K562 treated with DMSO at 1 percent for 12 hours (cell line): ENCODE measurements around the gene C11orf91. TPM values are rescaled to one million over a fixed set of nuclear protein-coding genes. Genes with fewer than 3 reads are reported as not detected.

ENCODE experiments used
- total RNA-seq: library from RNA; unstranded; fragments of 300-600 nt; gene quantifications from 2 replicates; pipeline ENCODE4 v1.2.3, GENCODE V29; 2022; ENCODE audit not compliant: insufficient read depth

The C11orf91 gene, protein sequence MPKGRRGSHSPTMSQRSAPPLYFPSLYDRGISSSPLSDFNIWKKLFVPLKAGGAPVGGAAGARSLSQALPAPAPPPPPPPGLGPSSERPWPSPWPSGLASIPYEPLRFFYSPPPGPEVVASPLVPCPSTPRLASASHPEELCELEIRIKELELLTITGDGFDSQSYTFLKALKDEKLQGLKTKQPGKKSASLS
- total RNA-seq: not detected in 2 replicates

DNA sequence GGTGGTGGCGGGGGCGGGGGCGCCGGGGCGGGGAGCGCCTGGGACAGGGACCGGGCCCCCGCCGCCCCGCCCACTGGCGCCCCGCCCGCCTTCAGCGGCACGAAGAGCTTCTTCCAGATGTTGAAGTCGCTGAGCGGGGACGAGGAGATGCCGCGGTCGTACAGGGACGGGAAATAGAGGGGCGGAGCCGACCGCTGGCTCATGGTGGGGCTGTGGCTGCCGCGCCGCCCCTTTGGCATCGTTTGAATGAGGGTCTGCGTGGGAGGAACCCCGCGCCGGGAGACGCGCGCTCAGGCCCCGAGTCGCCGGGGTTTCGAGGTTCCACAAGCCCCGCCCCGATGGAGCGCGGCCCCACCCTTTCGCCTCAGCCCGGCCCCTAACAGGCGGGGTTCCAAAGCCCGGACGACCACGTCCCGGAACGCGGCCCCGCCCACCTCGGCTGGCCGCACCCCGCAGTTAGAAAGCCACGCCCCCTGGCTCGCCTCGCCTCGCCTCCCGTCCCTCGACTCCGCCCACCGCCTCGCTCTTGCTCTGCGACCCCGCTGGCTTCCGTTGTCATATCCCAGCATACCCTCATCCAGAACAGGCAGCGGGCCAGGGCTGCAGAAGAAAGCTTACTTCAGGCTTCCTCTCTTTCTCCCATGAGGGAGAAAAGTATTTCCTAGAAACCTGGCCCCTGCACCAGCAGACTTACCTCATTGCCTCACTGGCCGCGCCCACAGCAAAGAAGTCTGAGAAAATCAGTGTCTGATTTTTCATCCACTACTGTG is at the start of gene C11orf91:
Gene C11orf91, minus strand, starts transcription at position 325 of the 770 bp plus-strand sequence. Its CDS starts 86 bp downstream, at position 239.

DNA sequence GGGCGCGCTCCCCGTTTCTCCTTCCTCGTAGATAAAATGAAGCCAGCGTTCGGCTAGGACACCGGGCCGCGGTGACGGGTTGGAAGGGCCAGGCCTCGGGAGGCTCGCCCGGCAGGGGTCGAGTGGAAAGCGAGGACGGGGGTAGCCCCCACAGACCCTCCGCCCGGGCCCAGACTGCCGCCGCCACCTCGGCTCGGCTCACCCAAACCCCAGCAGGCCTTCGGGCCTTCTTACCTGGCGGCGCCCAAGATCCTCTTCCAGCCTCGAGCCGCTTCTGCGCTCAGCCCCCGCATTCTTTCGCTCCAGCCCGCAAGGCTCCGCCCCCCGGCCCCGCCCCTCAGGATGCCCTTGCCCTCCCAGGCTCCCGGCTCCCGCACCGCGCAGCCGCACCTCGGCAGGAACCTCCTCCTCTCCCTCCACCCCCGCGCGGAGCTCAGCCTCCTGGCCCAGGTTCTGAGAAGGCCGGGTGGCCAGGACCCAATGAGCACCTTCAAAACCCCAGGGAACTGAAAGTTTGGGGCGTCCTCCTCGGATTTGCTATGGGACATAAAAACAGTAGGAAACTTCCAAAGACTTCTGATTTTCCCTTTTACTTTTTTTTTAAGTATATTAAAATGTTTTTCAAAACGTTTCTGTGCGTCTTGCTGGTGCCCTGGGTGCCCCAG is 35.7 kb upstream of the C11orf91 start, which contains the start of gene CD59:
Gene CD59, minus strand, starts transcription at position 276 of the 665 bp plus-strand sequence. CDS start 13,978 bp downstream, outside the sequence.

Other genes with a start within 250 kb of the C11orf91 start
- gene CD59, start 35.6 kb upstream of the C11orf91 start, total RNA-seq: 111 and 179 TPM in 2 replicates
- gene FBXO3, start 73.7 kb upstream of the C11orf91 start, total RNA-seq: 18.6 and 21.9 TPM in 2 replicates
- 17.8 and 20.8 TPM in 2 replicates for gene LMO2, start 191.2 kb upstream of the C11orf91 start, total RNA-seq